ENCODE measurements around the gene CGA. TPM values are rescaled to one million over a fixed set of nuclear protein-coding genes. Genes with fewer than 3 reads are reported as not detected.

CGA gene
- total RNA-seq, 1 donor from 2014 or later = not detected

GRCh38 chr6:87099472-87099871, 4.6 kb upstream of the CGA start:
- Histone ChIP-seq H3K4me3 (no peak overlapping the region), H3K4me1 (no peaks in the 10 kb centered on the region), H3K27ac (no peak overlapping the region), H3K36me3 (no peaks in the 10 kb centered on the region), H3K27me3 (peaks cover 4% of the 10 kb centered on the region), H3K9me3 (no peaks in the 10 kb centered on the region)
- TF ChIP-seq CTCF (IDR thresholded peaks at IDR 0.05) = no peak
- ATAC-seq (no peak), DNase-seq (no peak)
- intact Hi-C loops (cut with DNase I) = no loop called here

GRCh38 chr6:87094576-87094975, 330 bp downstream of the CGA start:
- Histone ChIP-seq H3K4me3 (no peak overlapping the region), H3K4me1 (no peaks in the 10 kb centered on the region), H3K27me3 (peaks cover 4% of the 10 kb centered on the region), H3K36me3 (no peaks in the 10 kb centered on the region), H3K27ac (no peak overlapping the region), H3K9me3 (no peaks in the 10 kb centered on the region)
- no peak for TF ChIP-seq CTCF (IDR thresholded peaks at IDR 0.05)
- intact Hi-C loops (cut with DNase I) = no loop called here
- ATAC-seq (no peak), DNase-seq (no peak)

GRCh38 chr6:87093651-87094050, 1.3 kb downstream of the CGA start:
- Histone ChIP-seq H3K4me3 (no peak overlapping the region), H3K4me1 (no peaks in the 10 kb centered on the region), H3K9me3 (no peaks in the 10 kb centered on the region), H3K27ac (no peak overlapping the region), H3K36me3 (no peaks in the 10 kb centered on the region), H3K27me3 (peaks cover 4% of the 10 kb centered on the region)
- intact Hi-C loops (cut with DNase I) = no loop called here
- ATAC-seq (no peak), DNase-seq (no peak)
- TF ChIP-seq CTCF (IDR thresholded peaks at IDR 0.05) = no peak

- no peaks in the 10 kb centered on the region for H3K36me3 ChIP-seq
- no peak for ATAC-seq
- H3K27ac ChIP-seq = no peak overlapping the region
- no peak for TF ChIP-seq CTCF (IDR thresholded peaks at IDR 0.05)
- intact Hi-C loops (cut with DNase I) = no loop called here
- H3K9me3 ChIP-seq = no peaks in the 10 kb centered on the region
- no peak overlapping the region for H3K4me3 ChIP-seq
- no peak for DNase-seq
- H3K27me3 ChIP-seq = peaks cover 4% of the 10 kb centered on the region
- H3K4me1 ChIP-seq = no peaks in the 10 kb centered on the region
Observed at GRCh38 chr6:87093199-87093598, 1.7 kb downstream of the CGA start.

- no peaks in the 10 kb centered on the region for H3K36me3 ChIP-seq
- no peaks in the 10 kb centered on the region for H3K4me1 ChIP-seq
- ATAC-seq = no peak
- no peak for TF ChIP-seq CTCF (IDR thresholded peaks at IDR 0.05)
- peaks cover 4% of the 10 kb centered on the region for H3K27me3 ChIP-seq
- no peaks in the 10 kb centered on the region for H3K9me3 ChIP-seq
- no peak overlapping the region for H3K4me3 ChIP-seq
- DNase-seq = no peak
- no peak overlapping the region for H3K27ac ChIP-seq
- intact Hi-C loops (cut with DNase I) = no loop called here
Observed at GRCh38 chr6:87092435-87092834, 2.5 kb downstream of the CGA start.

- ATAC-seq (no peak), DNase-seq (no peak)
- Histone ChIP-seq H3K9me3 (no peaks in the 10 kb centered on the region), H3K4me3 (no peak overlapping the region), H3K27ac (no peak overlapping the region), H3K36me3 (no peaks in the 10 kb centered on the region), H3K4me1 (no peaks in the 10 kb centered on the region), H3K27me3 (peaks cover 5% of the 10 kb centered on the region)
- intact Hi-C loops (cut with DNase I) = no loop called here
- no peak for TF ChIP-seq CTCF (IDR thresholded peaks at IDR 0.05)
Observed at GRCh38 chr6:87089135-87089534, 5.8 kb downstream of the CGA start.

Data from upper lobe of right lung (tissue), 1 donor.